ENCODE measurements around the gene CEP76.

DNA sequence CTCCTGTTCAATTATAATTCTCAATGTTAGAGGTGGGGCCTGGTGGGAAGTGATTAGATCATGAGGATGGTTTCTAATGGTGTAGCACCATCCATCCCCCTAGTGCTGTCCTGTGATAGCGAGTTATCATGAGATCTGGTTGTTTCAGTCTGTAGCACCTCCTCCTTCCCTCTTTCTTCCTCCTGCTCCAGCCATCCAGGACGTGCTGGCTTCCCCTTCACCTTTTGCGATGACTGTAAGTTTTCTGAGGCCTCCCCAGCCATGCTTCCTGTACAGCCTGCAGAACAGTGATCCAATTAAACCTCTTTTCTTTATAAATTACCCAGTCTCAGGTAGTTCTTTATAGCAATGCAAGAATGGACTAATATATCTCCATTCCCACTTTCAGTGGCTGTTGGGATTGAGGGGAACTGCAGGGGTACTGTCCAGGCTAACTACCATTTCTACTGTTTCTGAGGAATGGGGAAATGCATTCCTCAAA lies 63.8 kb downstream of the CEP76 start:
- TF ChIP-seq POLR2A (IDR thresholded peaks at IDR 0.05; ENCODE audit: borderline replicate concordance, extremely low read depth, insufficient read depth, insufficient read length) (no peak), FOSL1 (IDR thresholded peaks at IDR 0.05; ENCODE audit: low read depth) (no peak), POLR2AphosphoS5 (IDR thresholded peaks at IDR 0.05; ENCODE audit: low read depth, low read length) (no peak), EZH2 (IDR thresholded peaks at IDR 0.05) (no peak), ZFX (IDR thresholded peaks at IDR 0.05) (no peak), JUND (IDR thresholded peaks at IDR 0.05) (no peak), CEBPB (IDR thresholded peaks at IDR 0.05; ENCODE audit: low read depth) (no peak)
- TF ChIP-seq, protein P1, sequence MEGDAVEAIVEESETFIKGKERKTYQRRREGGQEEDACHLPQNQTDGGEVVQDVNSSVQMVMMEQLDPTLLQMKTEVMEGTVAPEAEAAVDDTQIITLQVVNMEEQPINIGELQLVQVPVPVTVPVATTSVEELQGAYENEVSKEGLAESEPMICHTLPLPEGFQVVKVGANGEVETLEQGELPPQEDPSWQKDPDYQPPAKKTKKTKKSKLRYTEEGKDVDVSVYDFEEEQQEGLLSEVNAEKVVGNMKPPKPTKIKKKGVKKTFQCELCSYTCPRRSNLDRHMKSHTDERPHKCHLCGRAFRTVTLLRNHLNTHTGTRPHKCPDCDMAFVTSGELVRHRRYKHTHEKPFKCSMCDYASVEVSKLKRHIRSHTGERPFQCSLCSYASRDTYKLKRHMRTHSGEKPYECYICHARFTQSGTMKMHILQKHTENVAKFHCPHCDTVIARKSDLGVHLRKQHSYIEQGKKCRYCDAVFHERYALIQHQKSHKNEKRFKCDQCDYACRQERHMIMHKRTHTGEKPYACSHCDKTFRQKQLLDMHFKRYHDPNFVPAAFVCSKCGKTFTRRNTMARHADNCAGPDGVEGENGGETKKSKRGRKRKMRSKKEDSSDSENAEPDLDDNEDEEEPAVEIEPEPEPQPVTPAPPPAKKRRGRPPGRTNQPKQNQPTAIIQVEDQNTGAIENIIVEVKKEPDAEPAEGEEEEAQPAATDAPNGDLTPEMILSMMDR (IDR thresholded peaks at IDR 0.05 in 2 of 3, conservative IDR thresholded peaks at IDR 0.05 in 1 of 3; ENCODE audit: borderline replicate concordance in 1 of 3, insufficient read depth in 1 of 3, low read depth in 2 of 3, low read length in 2 of 3) = no peak
- TF ChIP-seq, protein P2, sequence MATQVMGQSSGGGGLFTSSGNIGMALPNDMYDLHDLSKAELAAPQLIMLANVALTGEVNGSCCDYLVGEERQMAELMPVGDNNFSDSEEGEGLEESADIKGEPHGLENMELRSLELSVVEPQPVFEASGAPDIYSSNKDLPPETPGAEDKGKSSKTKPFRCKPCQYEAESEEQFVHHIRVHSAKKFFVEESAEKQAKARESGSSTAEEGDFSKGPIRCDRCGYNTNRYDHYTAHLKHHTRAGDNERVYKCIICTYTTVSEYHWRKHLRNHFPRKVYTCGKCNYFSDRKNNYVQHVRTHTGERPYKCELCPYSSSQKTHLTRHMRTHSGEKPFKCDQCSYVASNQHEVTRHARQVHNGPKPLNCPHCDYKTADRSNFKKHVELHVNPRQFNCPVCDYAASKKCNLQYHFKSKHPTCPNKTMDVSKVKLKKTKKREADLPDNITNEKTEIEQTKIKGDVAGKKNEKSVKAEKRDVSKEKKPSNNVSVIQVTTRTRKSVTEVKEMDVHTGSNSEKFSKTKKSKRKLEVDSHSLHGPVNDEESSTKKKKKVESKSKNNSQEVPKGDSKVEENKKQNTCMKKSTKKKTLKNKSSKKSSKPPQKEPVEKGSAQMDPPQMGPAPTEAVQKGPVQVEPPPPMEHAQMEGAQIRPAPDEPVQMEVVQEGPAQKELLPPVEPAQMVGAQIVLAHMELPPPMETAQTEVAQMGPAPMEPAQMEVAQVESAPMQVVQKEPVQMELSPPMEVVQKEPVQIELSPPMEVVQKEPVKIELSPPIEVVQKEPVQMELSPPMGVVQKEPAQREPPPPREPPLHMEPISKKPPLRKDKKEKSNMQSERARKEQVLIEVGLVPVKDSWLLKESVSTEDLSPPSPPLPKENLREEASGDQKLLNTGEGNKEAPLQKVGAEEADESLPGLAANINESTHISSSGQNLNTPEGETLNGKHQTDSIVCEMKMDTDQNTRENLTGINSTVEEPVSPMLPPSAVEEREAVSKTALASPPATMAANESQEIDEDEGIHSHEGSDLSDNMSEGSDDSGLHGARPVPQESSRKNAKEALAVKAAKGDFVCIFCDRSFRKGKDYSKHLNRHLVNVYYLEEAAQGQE (IDR thresholded peaks at IDR 0.05; ENCODE audit: low read depth) = no peak
